ENCODE data around the gene ABCF2.

Gene ABCF2

GRCh38 chr7:151175793-151176311 is 51.2 kb downstream of the ABCF2 start:
- Histone ChIP-seq H3K27me3 (ENCODE audit: control insufficient read depth in 2 of 2, insufficient read depth in 2 of 2, low read length in 2 of 2) (peaks cover 11 to 19% of the 10 kb centered on the region in 2 donors), H3K9me3 (ENCODE audit: control insufficient read depth in 2 of 2, low read length in 2 of 2) (no peaks in the 10 kb centered on the region), H3K9ac (ENCODE audit: low read depth in 1 of 2, low read length in 2 of 2) (no peak overlapping the region), H3K27ac (ENCODE audit: low read depth in 2 of 2, low read length in 2 of 2) (no peak overlapping the region), H3K4me3 (ENCODE audit: low read length in 2 of 2) (no peak overlapping the region), H3K4me1 (ENCODE audit: control insufficient read depth in 2 of 2, insufficient read depth in 2 of 2, low read length in 2 of 2) (no peaks in the 10 kb centered on the region), H3K36me3 (ENCODE audit: control insufficient read depth in 2 of 2, insufficient read depth in 2 of 2, low read length in 2 of 2) (no peaks in the 10 kb centered on the region)

- no peak overlapping the region for H3K9ac ChIP-seq (ENCODE audit: low read depth in 1 of 2, low read length in 2 of 2)
- H3K9me3 ChIP-seq (ENCODE audit: control insufficient read depth in 2 of 2, low read length in 2 of 2), result no peaks in the 10 kb centered on the region
- H3K27me3 ChIP-seq (ENCODE audit: control insufficient read depth in 2 of 2, insufficient read depth in 2 of 2, low read length in 2 of 2), result peaks cover 12 to 19% of the 10 kb centered on the region in 2 donors
- no peak overlapping the region for H3K27ac ChIP-seq (ENCODE audit: low read depth in 2 of 2, low read length in 2 of 2)
- no peak overlapping the region for H3K4me3 ChIP-seq (ENCODE audit: low read length in 2 of 2)
- no peaks in the 10 kb centered on the region for H3K36me3 ChIP-seq (ENCODE audit: control insufficient read depth in 2 of 2, insufficient read depth in 2 of 2, low read length in 2 of 2)
- H3K4me1 ChIP-seq (ENCODE audit: control insufficient read depth in 2 of 2, insufficient read depth in 2 of 2, low read length in 2 of 2), result no peaks in the 10 kb centered on the region
Measured at GRCh38 chr7:151175047-151175792, 51.8 kb downstream of the ABCF2 start.

GRCh38 chr7:151174246-151175046 is 52.6 kb downstream of the ABCF2 start:
- H3K4me3 ChIP-seq (ENCODE audit: low read length in 2 of 2), result no peak overlapping the region
- H3K9me3 ChIP-seq (ENCODE audit: control insufficient read depth in 2 of 2, low read length in 2 of 2), result no peaks in the 10 kb centered on the region
- no peaks in the 10 kb centered on the region for H3K4me1 ChIP-seq (ENCODE audit: control insufficient read depth in 2 of 2, insufficient read depth in 2 of 2, low read length in 2 of 2)
- H3K27me3 ChIP-seq (ENCODE audit: control insufficient read depth in 2 of 2, insufficient read depth in 2 of 2, low read length in 2 of 2), result peaks cover 19 to 27% of the 10 kb centered on the region in 2 donors
- no peak overlapping the region for H3K27ac ChIP-seq (ENCODE audit: low read depth in 2 of 2, low read length in 2 of 2)
- H3K36me3 ChIP-seq (ENCODE audit: control insufficient read depth in 2 of 2, insufficient read depth in 2 of 2, low read length in 2 of 2), result no peaks in the 10 kb centered on the region
- no peak overlapping the region for H3K9ac ChIP-seq (ENCODE audit: low read depth in 1 of 2, low read length in 2 of 2)

GRCh38 chr7:151173386-151174245 is 53.4 kb downstream of the ABCF2 start:
- Histone ChIP-seq H3K9me3 (ENCODE audit: control insufficient read depth in 2 of 2, low read length in 2 of 2) (no peaks in the 10 kb centered on the region), H3K36me3 (ENCODE audit: control insufficient read depth in 2 of 2, insufficient read depth in 2 of 2, low read length in 2 of 2) (no peaks in the 10 kb centered on the region), H3K27me3 (ENCODE audit: control insufficient read depth in 2 of 2, insufficient read depth in 2 of 2, low read length in 2 of 2) (peaks cover 20 to 35% of the 10 kb centered on the region in 2 donors), H3K4me1 (ENCODE audit: control insufficient read depth in 2 of 2, insufficient read depth in 2 of 2, low read length in 2 of 2) (peaks cover 0 to under 1% of the 10 kb centered on the region in 2 donors), H3K4me3 (ENCODE audit: low read length in 2 of 2) (no peak overlapping the region), H3K9ac (ENCODE audit: low read depth in 1 of 2, low read length in 2 of 2) (no peak overlapping the region), H3K27ac (ENCODE audit: low read depth in 2 of 2, low read length in 2 of 2) (no peak overlapping the region)

GRCh38 chr7:151172273-151173141 is 54.5 kb downstream of the ABCF2 start:
- Histone ChIP-seq H3K36me3 (ENCODE audit: control insufficient read depth in 2 of 2, insufficient read depth in 2 of 2, low read length in 2 of 2) (no peaks in the 10 kb centered on the region), H3K9ac (ENCODE audit: low read depth in 1 of 2, low read length in 2 of 2) (no peak overlapping the region), H3K4me3 (ENCODE audit: low read length in 2 of 2) (no peak overlapping the region), H3K27ac (ENCODE audit: low read depth in 2 of 2, low read length in 2 of 2) (no peak overlapping the region), H3K27me3 (ENCODE audit: control insufficient read depth in 2 of 2, insufficient read depth in 2 of 2, low read length in 2 of 2) (peaks cover 23 to 42% of the 10 kb centered on the region in 2 donors), H3K4me1 (ENCODE audit: control insufficient read depth in 2 of 2, insufficient read depth in 2 of 2, low read length in 2 of 2) (peaks cover 0 to 9% of the 10 kb centered on the region in 2 donors), H3K9me3 (ENCODE audit: control insufficient read depth in 2 of 2, low read length in 2 of 2) (no peaks in the 10 kb centered on the region)

GRCh38 chr7:151168787-151169162 is 58.2 kb downstream of the ABCF2 start:
- Histone ChIP-seq H3K9me3 (ENCODE audit: control insufficient read depth in 2 of 2, low read length in 2 of 2) (no peaks in the 10 kb centered on the region), H3K9ac (ENCODE audit: low read depth in 1 of 2, low read length in 2 of 2) (no peak overlapping the region), H3K4me1 (ENCODE audit: control insufficient read depth in 2 of 2, insufficient read depth in 2 of 2, low read length in 2 of 2) (peaks cover 3 to 14% of the 10 kb centered on the region in 2 donors), H3K27me3 (ENCODE audit: control insufficient read depth in 2 of 2, insufficient read depth in 2 of 2, low read length in 2 of 2) (peaks cover 48 to 59% of the 10 kb centered on the region in 2 donors), H3K27ac (ENCODE audit: low read depth in 2 of 2, low read length in 2 of 2) (no peak overlapping the region), H3K4me3 (ENCODE audit: low read length in 2 of 2) (no peak overlapping the region), H3K36me3 (ENCODE audit: control insufficient read depth in 2 of 2, insufficient read depth in 2 of 2, low read length in 2 of 2) (no peaks in the 10 kb centered on the region)

- Histone ChIP-seq H3K36me3 (ENCODE audit: control insufficient read depth in 2 of 2, insufficient read depth in 2 of 2, low read length in 2 of 2) (no peaks in the 10 kb centered on the region), H3K4me3 (ENCODE audit: low read length in 2 of 2) (peak overlapping the region; percentile 13 to 48), H3K9me3 (ENCODE audit: control insufficient read depth in 2 of 2, low read length in 2 of 2) (no peaks in the 10 kb centered on the region), H3K27ac (ENCODE audit: low read depth in 2 of 2, low read length in 2 of 2) (no peak overlapping the region), H3K9ac (ENCODE audit: low read depth in 1 of 2, low read length in 2 of 2) (peak overlapping the region in 1 of 2 donors; percentile 26), H3K27me3 (ENCODE audit: control insufficient read depth in 2 of 2, insufficient read depth in 2 of 2, low read length in 2 of 2) (peaks cover 49 to 60% of the 10 kb centered on the region in 2 donors), H3K4me1 (ENCODE audit: control insufficient read depth in 2 of 2, insufficient read depth in 2 of 2, low read length in 2 of 2) (peaks cover 3 to 14% of the 10 kb centered on the region in 2 donors)
Measured at GRCh38 chr7:151168003-151168786, 58.8 kb downstream of the ABCF2 start.

GRCh38 chr7:151167197-151167961 is 59.6 kb downstream of the ABCF2 start, which contains the start of gene GBX1:
Gene GBX1, minus strand, starts transcription at chr7:151167694. Its CDS starts 146 bp downstream, at chr7:151167548.
- Histone ChIP-seq H3K9ac (ENCODE audit: low read depth in 1 of 2, low read length in 2 of 2) (peak within 1 kb of the TSS in 1 of 2 donors; percentile 26), H3K4me1 (ENCODE audit: control insufficient read depth in 2 of 2, insufficient read depth in 2 of 2, low read length in 2 of 2) (peaks cover 3 to 14% of the 10 kb centered on the region in 2 donors), H3K27me3 (ENCODE audit: control insufficient read depth in 2 of 2, insufficient read depth in 2 of 2, low read length in 2 of 2) (peaks cover 51 to 55% of the 10 kb centered on the region in 2 donors), H3K9me3 (ENCODE audit: control insufficient read depth in 2 of 2, low read length in 2 of 2) (no peaks in the 10 kb centered on the region), H3K36me3 (ENCODE audit: control insufficient read depth in 2 of 2, insufficient read depth in 2 of 2, low read length in 2 of 2) (no peaks in the 10 kb centered on the region), H3K27ac (ENCODE audit: low read depth in 2 of 2, low read length in 2 of 2) (no peak within 1 kb of the TSS), H3K4me3 (ENCODE audit: low read length in 2 of 2) (peak within 1 kb of the TSS; percentile 13 to 48)
